AG09309 (cell line): ENCODE measurements around the gene ARMC2.
A peak's percentile ranks its signal among the peaks of the same experiment; 100 is the strongest.

Experiments
- DNase-seq: peaks from one replicate; pipeline ENCODE4 v3.0.0-alpha.2; 2010; ENCODE audit warnings: low read depth
- H3K4me3 ChIP-seq: 2 replicates; pipeline ENCODE4 v1.5.1; 2011; ENCODE audit warnings: mild to moderate bottlenecking, low read depth, low read length, moderate library complexity; ENCODE audit not compliant: control insufficient read depth
- TF ChIP-seq, protein P1 (sequence below): IDR thresholded peaks from 2 replicates; pipeline ENCODE4 v1.5.1; 2011; ENCODE audit warnings: mild to moderate bottlenecking, low read depth, low read length, inconsistent platforms; ENCODE audit not compliant: insufficient read depth, control insufficient read depth; ENCODE audit errors: missing control alignments

Gene ARMC2

DNA sequence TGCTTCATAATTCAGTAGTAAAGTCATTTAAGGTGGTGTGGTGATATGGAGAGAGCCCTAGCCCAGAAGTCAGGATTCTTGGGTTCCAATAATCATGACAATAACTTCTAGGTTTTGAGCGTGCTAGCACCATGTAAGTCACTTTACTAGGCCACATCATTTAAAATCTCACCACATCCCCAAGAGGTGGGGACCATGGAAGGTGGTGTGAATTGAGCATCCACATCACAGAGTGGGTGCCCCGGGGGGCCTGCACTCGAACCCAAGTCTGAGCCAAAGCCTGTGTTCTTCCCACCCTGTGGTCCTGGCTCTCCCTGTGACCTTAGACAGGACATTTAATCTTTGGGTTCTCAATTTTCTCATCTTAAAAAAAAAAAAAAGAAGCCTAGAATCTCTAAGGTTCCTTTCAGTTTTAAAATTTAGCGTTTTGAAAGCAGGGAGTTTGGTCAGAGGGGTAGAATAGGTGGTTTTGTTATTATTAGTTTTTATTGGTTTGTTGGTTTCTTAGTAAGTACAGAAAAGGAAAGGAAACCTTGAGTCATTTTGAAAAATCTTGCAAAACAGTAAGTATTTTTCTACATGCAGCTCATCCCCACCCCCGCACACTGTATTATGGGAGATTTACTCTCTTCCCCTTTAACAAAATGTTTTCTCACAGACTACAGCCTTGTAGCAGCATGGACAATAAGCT, 26.4 kb downstream of the ARMC2 start:
- peak overlapping the region; percentile 26 for H3K4me3 ChIP-seq
- peak; percentile 81 for DNase-seq
- TF ChIP-seq, protein P1, sequence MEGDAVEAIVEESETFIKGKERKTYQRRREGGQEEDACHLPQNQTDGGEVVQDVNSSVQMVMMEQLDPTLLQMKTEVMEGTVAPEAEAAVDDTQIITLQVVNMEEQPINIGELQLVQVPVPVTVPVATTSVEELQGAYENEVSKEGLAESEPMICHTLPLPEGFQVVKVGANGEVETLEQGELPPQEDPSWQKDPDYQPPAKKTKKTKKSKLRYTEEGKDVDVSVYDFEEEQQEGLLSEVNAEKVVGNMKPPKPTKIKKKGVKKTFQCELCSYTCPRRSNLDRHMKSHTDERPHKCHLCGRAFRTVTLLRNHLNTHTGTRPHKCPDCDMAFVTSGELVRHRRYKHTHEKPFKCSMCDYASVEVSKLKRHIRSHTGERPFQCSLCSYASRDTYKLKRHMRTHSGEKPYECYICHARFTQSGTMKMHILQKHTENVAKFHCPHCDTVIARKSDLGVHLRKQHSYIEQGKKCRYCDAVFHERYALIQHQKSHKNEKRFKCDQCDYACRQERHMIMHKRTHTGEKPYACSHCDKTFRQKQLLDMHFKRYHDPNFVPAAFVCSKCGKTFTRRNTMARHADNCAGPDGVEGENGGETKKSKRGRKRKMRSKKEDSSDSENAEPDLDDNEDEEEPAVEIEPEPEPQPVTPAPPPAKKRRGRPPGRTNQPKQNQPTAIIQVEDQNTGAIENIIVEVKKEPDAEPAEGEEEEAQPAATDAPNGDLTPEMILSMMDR = no peak

DNA sequence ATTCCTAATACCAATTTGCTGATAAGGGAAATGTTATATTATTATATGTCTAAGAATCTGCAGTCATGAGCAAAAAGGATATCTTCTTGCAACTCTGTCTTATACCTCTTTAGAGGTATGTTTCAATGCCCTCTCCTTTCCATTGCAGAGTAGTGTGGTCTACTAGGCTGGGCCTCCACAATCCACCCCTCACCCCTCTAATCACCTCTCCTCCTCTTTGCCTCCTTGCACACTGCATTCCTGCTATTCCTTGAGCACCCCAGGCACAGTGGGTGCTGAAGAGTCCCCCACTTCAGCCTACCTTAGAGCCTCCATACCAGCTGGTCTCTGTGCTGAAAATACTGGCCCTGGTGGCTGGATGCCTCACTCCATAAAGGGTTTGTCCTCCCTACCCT, 26.9 kb downstream of the ARMC2 start:
- H3K4me3 ChIP-seq = no peak overlapping the region
- DNase-seq = no peak
- TF ChIP-seq, protein P1 = no peak

DNA sequence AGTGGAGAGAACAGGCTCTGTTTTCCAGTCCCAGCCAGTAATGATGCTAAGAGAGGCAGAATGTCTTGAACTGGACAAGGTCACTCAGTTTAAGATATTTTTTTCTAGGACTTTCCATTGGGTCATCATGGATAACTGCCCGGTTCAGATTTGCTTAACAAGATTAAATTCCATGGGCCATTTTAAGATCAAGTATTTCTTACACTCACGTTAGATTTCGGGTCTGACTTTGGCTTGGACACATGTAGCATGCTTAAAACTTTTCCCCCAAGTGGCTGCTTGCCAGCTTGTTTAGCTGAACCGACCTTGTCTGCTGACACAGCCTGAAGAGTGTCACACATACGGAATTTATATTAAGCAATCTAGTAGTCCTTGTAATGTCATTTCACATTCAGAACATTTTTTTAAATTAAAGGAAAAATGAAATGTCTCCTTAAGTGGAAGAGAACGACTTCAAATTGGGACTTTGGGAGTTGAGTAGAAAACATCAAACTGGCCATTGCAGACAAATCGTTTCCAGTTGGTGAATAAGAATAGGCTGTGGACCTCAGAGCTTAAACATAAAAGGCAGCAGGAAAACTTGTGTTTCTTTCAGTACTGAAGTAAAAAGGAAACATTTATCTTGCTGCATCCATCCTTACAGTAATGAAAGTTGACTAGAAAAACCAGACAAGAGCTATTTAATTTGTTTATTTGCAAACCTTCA, 29.0 kb downstream of the ARMC2 start:
- peak; percentile 55 for DNase-seq
- TF ChIP-seq, protein P1 = no peak
- H3K4me3 ChIP-seq = no peak overlapping the region

DNA sequence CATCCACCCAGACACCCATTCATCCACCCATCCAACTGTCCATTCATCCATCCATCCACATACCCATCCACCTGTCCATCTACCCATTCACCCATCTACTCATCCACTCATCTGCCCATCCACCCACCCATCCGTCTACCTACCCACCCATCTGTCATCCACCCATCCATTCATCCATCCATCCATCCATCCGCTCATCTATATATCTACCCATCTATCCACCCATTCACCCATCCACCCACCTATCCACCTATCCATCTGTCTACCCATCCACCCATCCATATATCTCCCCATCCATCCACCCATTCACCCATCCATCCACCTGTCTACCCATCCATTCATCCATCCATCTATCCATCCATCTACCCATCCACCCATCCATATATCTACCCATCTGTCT, 30.7 kb downstream of the ARMC2 start:
- no peak overlapping the region for H3K4me3 ChIP-seq
- no peak for DNase-seq
- TF ChIP-seq, protein P1 = no peak

DNA sequence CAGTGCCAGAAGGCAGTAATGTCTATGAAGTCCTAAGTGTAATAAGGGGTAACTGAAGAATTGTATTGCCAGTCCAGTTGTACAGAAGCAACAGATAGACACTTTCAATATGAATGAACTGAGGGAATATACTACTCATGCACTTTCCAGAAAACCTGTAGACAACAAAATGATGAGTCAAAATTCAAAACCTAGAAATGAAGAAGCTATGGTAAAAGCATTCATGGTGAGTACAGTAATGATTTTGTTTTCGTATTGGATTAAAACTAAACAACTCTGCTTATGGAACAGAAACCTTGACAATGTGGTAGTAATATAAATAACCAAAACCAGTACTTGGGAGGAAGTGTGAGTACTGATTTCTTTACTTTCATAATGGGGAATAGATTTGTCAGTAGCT, 35.0 kb downstream of the ARMC2 start:
- TF ChIP-seq, protein P1 = no peak
- DNase-seq = no peak
- H3K4me3 ChIP-seq = no peak overlapping the region

DNA sequence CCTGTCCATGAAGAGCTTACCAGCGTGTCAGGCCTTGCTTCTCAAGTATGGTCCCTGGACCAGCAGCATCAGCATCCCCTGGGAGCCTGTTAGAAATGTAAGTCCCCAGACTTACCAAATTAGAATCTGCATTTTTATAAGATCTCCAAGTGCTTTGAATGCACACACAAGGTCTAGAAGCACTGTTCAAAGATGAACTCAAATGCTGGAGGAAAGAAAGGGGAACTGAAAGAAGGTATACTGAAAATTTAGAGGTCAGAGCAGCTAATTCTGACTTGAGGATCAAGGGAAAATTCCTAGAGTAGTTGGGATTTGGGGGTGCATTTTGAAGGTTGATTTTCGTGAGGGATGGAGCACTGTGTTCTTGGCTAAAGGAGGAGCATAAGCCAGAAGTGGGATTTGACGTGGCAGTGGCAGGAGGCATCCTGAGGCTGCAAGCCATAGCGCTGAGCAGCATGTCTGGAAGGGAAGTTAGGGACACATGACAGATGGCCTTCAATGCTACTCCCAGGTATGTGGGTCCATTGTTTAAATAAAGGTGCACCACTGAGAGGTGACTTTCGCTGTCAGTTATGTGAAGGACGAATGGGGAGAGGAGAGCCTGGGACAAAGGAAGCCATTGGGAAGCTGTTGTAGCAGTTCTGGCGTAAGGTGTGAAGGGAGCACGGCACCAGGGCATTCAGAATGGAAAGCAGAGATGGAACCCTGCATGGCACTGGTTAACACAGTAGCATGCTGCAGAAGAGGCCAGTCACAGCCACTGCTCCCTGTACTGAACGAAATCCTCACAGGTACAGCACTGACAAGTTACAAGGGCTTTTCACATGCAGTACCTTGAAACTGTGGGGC, 36.2 kb downstream of the ARMC2 start:
- no peak for DNase-seq
- H3K4me3 ChIP-seq = no peak overlapping the region
- TF ChIP-seq, protein P1 = no peak
